ENCODE measurements around the gene PIEZO1. TPM values are rescaled to one million over a fixed set of nuclear protein-coding genes. Genes with fewer than 3 reads are reported as not detected.

Gene PIEZO1
- polyA plus RNA-seq, 1 experiment, result 139 TPM

GRCh38 chr16:88691924-88692560, 93.0 kb downstream of the PIEZO1 start:
- no peak for TF ChIP-seq CTCF (IDR thresholded peaks at IDR 0.05; ENCODE audit: insufficient read depth, low read depth, low read length)
- no peak for DNase-seq (ENCODE audit: low read depth)
- Histone ChIP-seq H3K27me3 (ENCODE audit: control insufficient read depth, insufficient read depth, low read length) (peaks cover 14% of the 10 kb centered on the region), H3K36me3 (ENCODE audit: control insufficient read depth, insufficient read depth, low read length) (peaks cover 4% of the 10 kb centered on the region), H3K4me3 (ENCODE audit: low read depth, low read length) (no peak overlapping the region)
- ChIA-PET CTCF (no interaction called here), POLR2A (no interaction called here)

GRCh38 chr16:88691129-88691813, 93.7 kb downstream of the PIEZO1 start:
- DNase-seq (ENCODE audit: low read depth), result no peak
- TF ChIP-seq CTCF (IDR thresholded peaks at IDR 0.05; ENCODE audit: insufficient read depth, low read depth, low read length), result no peak
- POLR2A ChIA-PET, result no interaction called here
- no peak overlapping the region for H3K4me3 ChIP-seq (ENCODE audit: low read depth, low read length)
- peaks cover 14% of the 10 kb centered on the region for H3K27me3 ChIP-seq (ENCODE audit: control insufficient read depth, insufficient read depth, low read length)
- CTCF ChIA-PET, result no interaction called here
- peaks cover 4% of the 10 kb centered on the region; the same call in 1 of the 2 replicates for H3K36me3 ChIP-seq (ENCODE audit: control insufficient read depth, insufficient read depth, low read length)

GRCh38 chr16:88690341-88691128, 94.5 kb downstream of the PIEZO1 start:
- Histone ChIP-seq H3K4me3 (ENCODE audit: low read depth, low read length) (no peak overlapping the region), H3K36me3 (ENCODE audit: control insufficient read depth, insufficient read depth, low read length) (peaks cover under 1% of the 10 kb centered on the region; the same call in 1 of the 2 replicates), H3K27me3 (ENCODE audit: control insufficient read depth, insufficient read depth, low read length) (peaks cover 14% of the 10 kb centered on the region)
- ChIA-PET POLR2A (no interaction called here), CTCF (no interaction called here)
- TF ChIP-seq CTCF (IDR thresholded peaks at IDR 0.05; ENCODE audit: insufficient read depth, low read depth, low read length), result no peak
- no peak for DNase-seq (ENCODE audit: low read depth)

GRCh38 chr16:88688013-88688778, 96.8 kb downstream of the PIEZO1 start:
- TF ChIP-seq CTCF (IDR thresholded peaks at IDR 0.05; ENCODE audit: insufficient read depth, low read depth, low read length), result no peak
- no peaks in the 10 kb centered on the region for H3K36me3 ChIP-seq (ENCODE audit: control insufficient read depth, insufficient read depth, low read length)
- CTCF ChIA-PET, result no interaction called here
- H3K4me3 ChIP-seq (ENCODE audit: low read depth, low read length), result no peak overlapping the region
- peaks cover 14% of the 10 kb centered on the region for H3K27me3 ChIP-seq (ENCODE audit: control insufficient read depth, insufficient read depth, low read length)
- POLR2A ChIA-PET, result no interaction called here
- DNase-seq (ENCODE audit: low read depth), result no peak

GRCh38 chr16:88687676-88688012, 97.4 kb downstream of the PIEZO1 start:
- no peak for DNase-seq (ENCODE audit: low read depth)
- CTCF ChIA-PET, result interaction anchor here (1.0 to 1.1 kb wide), 2 partner anchors 10 to 24 kb away, joined by 3 read pairs; no protein-coding TSS in a partner anchor
- no peak for TF ChIP-seq CTCF (IDR thresholded peaks at IDR 0.05; ENCODE audit: insufficient read depth, low read depth, low read length)
- Histone ChIP-seq H3K4me3 (ENCODE audit: low read depth, low read length) (no peak overlapping the region), H3K27me3 (ENCODE audit: control insufficient read depth, insufficient read depth, low read length) (peaks cover 14% of the 10 kb centered on the region), H3K36me3 (ENCODE audit: control insufficient read depth, insufficient read depth, low read length) (no peaks in the 10 kb centered on the region)
- POLR2A ChIA-PET, result no interaction called here

All from BJ (cell line).